Measurements from ENCODE around the gene SEPTIN8. TPM values are rescaled to one million over a fixed set of nuclear protein-coding genes. Genes with fewer than 3 reads are reported as not detected.

SEPTIN8 gene
- total and polyA plus RNA-seq, 2 of the 8 experiments (the other 6 are each of a cell fraction or from before 2014, with no cell fraction given): 21.2 to 33.0 TPM

DNA sequence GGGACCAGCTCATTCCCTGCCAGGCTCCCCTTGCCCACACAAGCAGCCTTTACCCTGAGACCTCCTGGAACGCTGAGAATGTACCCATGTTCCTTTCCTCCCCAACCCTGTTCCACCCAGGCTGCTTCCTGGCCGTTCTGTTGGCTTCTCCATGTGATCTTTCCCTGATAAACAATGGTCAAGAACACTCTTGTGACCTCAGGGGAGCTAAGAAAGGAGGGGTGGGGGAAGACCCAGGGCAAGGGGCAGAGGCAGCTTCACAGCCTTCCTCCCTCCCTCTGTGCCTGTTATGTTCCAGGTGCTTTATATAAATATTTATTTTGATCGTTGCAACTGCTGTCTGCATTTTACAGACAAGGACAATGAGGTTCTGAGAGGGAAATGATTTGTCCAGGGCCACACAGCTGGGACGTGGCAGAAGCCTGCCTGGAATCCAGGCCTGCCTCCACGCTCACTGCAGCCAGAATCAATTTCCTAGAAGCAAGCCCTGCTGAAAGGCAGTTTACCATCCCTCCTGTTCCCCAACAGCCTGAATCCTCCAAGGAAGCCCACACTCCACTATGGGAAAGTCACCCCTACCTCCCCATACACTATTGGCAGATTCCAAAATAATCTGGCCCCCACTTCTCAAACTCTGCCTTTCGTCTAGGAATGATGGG, 49.5 kb upstream of the SEPTIN8 start:
- Histone ChIP-seq H3K79me1 (ENCODE audit: low read depth, low read length) (no peaks in the 10 kb centered on the region), H2BK120ac (replicated peaks; ENCODE audit: low read depth, low read length) (no peak overlapping the region), H3K4ac (replicated peaks; ENCODE audit: insufficient read length, low read depth, low read length) (no peak overlapping the region), H2BK5ac (ENCODE audit: low read depth, low read length) (no peak overlapping the region), H3K27me3 (replicated peaks in 1 of 4; ENCODE audit: control insufficient read depth in 3 of 4, extremely low read depth in 1 of 4, insufficient read depth in 3 of 4, low read length in 3 of 4) (peaks cover 32 to 81% (median 70%) of the 10 kb centered on the region in 4 experiments), H3K79me2 (ENCODE audit: control insufficient read depth in 1 of 2, insufficient read depth in 2 of 2, low read length in 2 of 2) (no peaks in the 10 kb centered on the region), H3K4me1 (replicated peaks in 1 of 4; ENCODE audit: control insufficient read depth in 3 of 4, insufficient read depth in 4 of 4, low read length in 3 of 4) (peaks cover 0 to 23% (median 21%) of the 10 kb centered on the region in 4 experiments; a peak in 6 of 7 replicates), H3K56ac (replicated peaks; ENCODE audit: insufficient read length, low read depth, low read length) (no peak overlapping the region), H4K20me1 (replicated peaks in 1 of 2; ENCODE audit: control insufficient read depth in 1 of 2, insufficient read depth in 2 of 2, low read length in 2 of 2) (no peaks in the 10 kb centered on the region), H4K91ac (replicated peaks; ENCODE audit: insufficient read length, low read length) (no peak overlapping the region), H3K9ac (replicated peaks in 1 of 4; ENCODE audit: extremely low read depth in 1 of 4, low read depth in 3 of 4, low read length in 3 of 4) (no peak overlapping the region), H3K4me3 (ENCODE audit: extremely low read depth in 1 of 4, insufficient read depth in 2 of 4, low read depth in 3 of 4, low read length in 4 of 4) (peak overlapping the region in 2 of 4 experiments; percentile 43 to 60; a peak in 3 of 8 replicates), H3K9me3 (ENCODE audit: insufficient read depth in 2 of 2, low read depth in 1 of 2, low read length in 1 of 2) (no peaks in the 10 kb centered on the region), H2BK12ac (ENCODE audit: low read depth, low read length) (0 out of 2 replicates have a peak overlapping the region, but pooled peaks have one; percentile 4), H2BK20ac (ENCODE audit: low read length) (no peak overlapping the region), H4K5ac (ENCODE audit: insufficient read length, low read depth, low read length) (no peak overlapping the region), H3K23me2 (ENCODE audit: low read depth, low read length) (peaks cover 14% of the 10 kb centered on the region; the same call in 1 of the 2 replicates), H3K4me2 (ENCODE audit: insufficient read depth in 1 of 2, low read depth in 2 of 2, low read length in 2 of 2) (peak overlapping the region; percentile 74), H4K8ac (ENCODE audit: extremely low read depth, insufficient read depth, low read length) (peak overlapping the region; percentile 45; the same call in 1 of the 2 replicates), H3K36me3 (ENCODE audit: control insufficient read depth in 2 of 4, insufficient read depth in 4 of 4, low read length in 3 of 4) (no peaks in the 10 kb centered on the region), H3K23ac (ENCODE audit: insufficient read length) (no peak overlapping the region), H2BK15ac (ENCODE audit: low read length) (no peak overlapping the region), H3K14ac (ENCODE audit: insufficient read length) (no peak overlapping the region), H3K18ac (ENCODE audit: extremely low read depth, low read length) (no peak overlapping the region), H2AK5ac (ENCODE audit: low read depth, low read length) (no peak overlapping the region), H3K27ac (ENCODE audit: low read depth, low read length) (no peak overlapping the region), H2AFZ (ENCODE audit: low read length) (peak overlapping the region; percentile 71; the same call in 1 of the 2 replicates)
- DNase-seq (ENCODE audit: low read depth in 1 of 2, low spot score in 2 of 2) (no peak), FAIRE-seq (no peak)
- ChIA-PET POLR2A (ENCODE audit: partially characterized antibody) (interaction anchor here (0.8 to 5.7 kb wide), 8 partner anchors 12 to 225 kb away, joined by 3 to 32 read pairs (median 4); partner anchors contain the start of genes GDF9, HSPA4, SOWAHA and UQCRQ), CTCF (ENCODE audit: partially characterized antibody) (interaction anchor here (0.9 to 25.6 kb wide), 8 partner anchors 9 to 225 kb away, joined by 3 to 465 read pairs (median 6); partner anchors contain the start of genes CCNI2, GDF9, HSPA4 and LEAP2)
- WGBS, 2 experiments (ENCODE audit: extremely low coverage in 1 of 2, insufficient coverage in 1 of 2, insufficient read length in 1 of 2, insufficient replicate concordance in 2 of 2, low coverage in 1 of 2, low lambda C conversion rate in 2 of 2, missing lambda C conversion rate in 1 of 2): 65% methylated on average over 5 of the region's 6 CpGs; no CpG with 5 or more reads in 1 of the 2 experiments
- TF ChIP-seq SIN3A (conservative IDR thresholded peaks at IDR 0.05 in 1 of 2, IDR thresholded peaks at IDR 0.05 in 1 of 2; ENCODE audit: low read depth in 1 of 2, low read length in 2 of 2): no peak
- TF ChIP-seq, protein P1, sequence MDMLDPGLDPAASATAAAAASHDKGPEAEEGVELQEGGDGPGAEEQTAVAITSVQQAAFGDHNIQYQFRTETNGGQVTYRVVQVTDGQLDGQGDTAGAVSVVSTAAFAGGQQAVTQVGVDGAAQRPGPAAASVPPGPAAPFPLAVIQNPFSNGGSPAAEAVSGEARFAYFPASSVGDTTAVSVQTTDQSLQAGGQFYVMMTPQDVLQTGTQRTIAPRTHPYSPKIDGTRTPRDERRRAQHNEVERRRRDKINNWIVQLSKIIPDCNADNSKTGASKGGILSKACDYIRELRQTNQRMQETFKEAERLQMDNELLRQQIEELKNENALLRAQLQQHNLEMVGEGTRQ (IDR thresholded peaks at IDR 0.05; ENCODE audit: low read length): no peak
- no peak for TF ChIP-seq POLR2AphosphoS5 (IDR thresholded peaks at IDR 0.05; ENCODE audit: low read depth, low read length)
- TF ChIP-seq SP1 (IDR thresholded peaks at IDR 0.05; ENCODE audit: low read depth, low read length): no peak
- TF ChIP-seq SP2 (IDR thresholded peaks at IDR 0.05; ENCODE audit: low read length): no peak
- no peak for TF ChIP-seq TAF1 (IDR thresholded peaks at IDR 0.05; ENCODE audit: low read depth, low read length)
- TF ChIP-seq GABPA (IDR thresholded peaks at IDR 0.05; ENCODE audit: borderline replicate concordance, insufficient read depth, low read length): no peak
- TF ChIP-seq ASH2L (IDR thresholded peaks at IDR 0.05; ENCODE audit: low read length): no peak
- no peak for TF ChIP-seq BACH1 (IDR thresholded peaks at IDR 0.05; ENCODE audit: low read length)
- no peak for TF ChIP-seq CBX5 (IDR thresholded peaks at IDR 0.05; ENCODE audit: low read depth, low read length)
- TF ChIP-seq RXRA (IDR thresholded peaks at IDR 0.05; ENCODE audit: insufficient read depth, low read depth, low read length): no peak
- TF ChIP-seq CHD1 (IDR thresholded peaks at IDR 0.05; ENCODE audit: low read depth, low read length): no peak

Data from H1 (cell line).